ENCODE measurements around the gene PDK2.

PDK2 gene

GRCh38 chr17:50098583-50098982 is 3.4 kb downstream of the PDK2 start:
- peaks cover 3% of the 10 kb centered on the region for H3K27me3 Mint-ChIP-seq (ENCODE audit: low read depth)
- no peaks in the 10 kb centered on the region for H3K9me3 Mint-ChIP-seq
- TF ChIP-seq CTCF (IDR thresholded peaks at IDR 0.05; ENCODE audit: unreplicated experiment in 3 of 3), result no peak
- peak overlapping the region in 2 of 3 experiments; percentile 10 to 21 for H3K27ac Mint-ChIP-seq
- peaks cover 60% of the 10 kb centered on the region for H3K4me1 Mint-ChIP-seq
- peak overlapping the region in 2 of 3 experiments; percentile 24 to 47 for H3K4me3 Mint-ChIP-seq
- H3K36me3 Mint-ChIP-seq (ENCODE audit: low read depth), result peaks cover 15% of the 10 kb centered on the region

GRCh38 chr17:50099003-50099402 is 3.9 kb downstream of the PDK2 start:
- H3K4me3 Mint-ChIP-seq, result peak overlapping the region in 2 of 3 experiments; percentile 24 to 47
- no peak for TF ChIP-seq CTCF (IDR thresholded peaks at IDR 0.05; ENCODE audit: unreplicated experiment in 3 of 3)
- H3K4me1 Mint-ChIP-seq, result peaks cover 60% of the 10 kb centered on the region
- peaks cover 15% of the 10 kb centered on the region for H3K36me3 Mint-ChIP-seq (ENCODE audit: low read depth)
- no peaks in the 10 kb centered on the region for H3K9me3 Mint-ChIP-seq
- peaks cover 3% of the 10 kb centered on the region for H3K27me3 Mint-ChIP-seq (ENCODE audit: low read depth)
- peak overlapping the region in 2 of 3 experiments; percentile 10 to 21 for H3K27ac Mint-ChIP-seq

GRCh38 chr17:50100480-50100883 is 5.3 kb downstream of the PDK2 start:
- Mint-ChIP-seq H3K27me3 (ENCODE audit: low read depth) (peaks cover 3% of the 10 kb centered on the region), H3K27ac (peak overlapping the region; percentile 79 to 94 (median 90)), H3K9me3 (no peaks in the 10 kb centered on the region), H3K4me1 (peaks cover 54% of the 10 kb centered on the region), H3K4me3 (peak overlapping the region in 2 of 3 experiments; percentile 33 to 56), H3K36me3 (ENCODE audit: low read depth) (peaks cover 22% of the 10 kb centered on the region)
- TF ChIP-seq CTCF (IDR thresholded peaks at IDR 0.05; ENCODE audit: unreplicated experiment in 3 of 3), result no peak

- H3K4me3 Mint-ChIP-seq, result peak overlapping the region; percentile 30 to 56 (median 33)
Measured at GRCh38 chr17:50100921-50101345, 5.8 kb downstream of the PDK2 start.

GRCh38 chr17:50101346-50102163 is 6.4 kb downstream of the PDK2 start:
- Mint-ChIP-seq H3K27me3 (ENCODE audit: low read depth) (peaks cover 3% of the 10 kb centered on the region), H3K9me3 (no peaks in the 10 kb centered on the region), H3K27ac (peak overlapping the region; percentile 79 to 94 (median 90)), H3K36me3 (ENCODE audit: low read depth) (peaks cover 29% of the 10 kb centered on the region), H3K4me3 (peak overlapping the region; percentile 35 to 58 (median 56)), H3K4me1 (peaks cover 49% of the 10 kb centered on the region)
- TF ChIP-seq CTCF (IDR thresholded peaks at IDR 0.05; ENCODE audit: unreplicated experiment in 3 of 3), result peak in 2 of 3 experiments; percentile 15 to 44

More at GRCh38 chr17:50100921-50101345, 5.8 kb downstream of the PDK2 start:
- Mint-ChIP-seq H3K4me1 (peaks cover 50% of the 10 kb centered on the region), H3K27ac (peak overlapping the region; percentile 79 to 94 (median 90)), H3K27me3 (ENCODE audit: low read depth) (peaks cover 3% of the 10 kb centered on the region), H3K9me3 (no peaks in the 10 kb centered on the region), H3K36me3 (ENCODE audit: low read depth) (peaks cover 24% of the 10 kb centered on the region)
- no peak for TF ChIP-seq CTCF (IDR thresholded peaks at IDR 0.05; ENCODE audit: unreplicated experiment in 3 of 3)
